HG03280 (cell line): Measurements from ENCODE around the gene KRT26.
"Not testable (repeated sequence)": the region's sequence is repeated elsewhere in the genome, so short reads cannot be mapped to it uniquely, and the experiment has no call there.

Experiments used
- ATAC-seq: cut with Tn5 transposase; IDR thresholded peaks from one replicate; pipeline ENCODE4 v1.9.1; 2021; ENCODE audit warnings: mild to moderate bottlenecking, moderate library complexity; ENCODE audit not compliant: unreplicated experiment

The KRT26 gene

GRCh38 chr17:40795019-40795667 is 23.1 kb upstream of the KRT26 start:
- ATAC-seq: no peak

DNA sequence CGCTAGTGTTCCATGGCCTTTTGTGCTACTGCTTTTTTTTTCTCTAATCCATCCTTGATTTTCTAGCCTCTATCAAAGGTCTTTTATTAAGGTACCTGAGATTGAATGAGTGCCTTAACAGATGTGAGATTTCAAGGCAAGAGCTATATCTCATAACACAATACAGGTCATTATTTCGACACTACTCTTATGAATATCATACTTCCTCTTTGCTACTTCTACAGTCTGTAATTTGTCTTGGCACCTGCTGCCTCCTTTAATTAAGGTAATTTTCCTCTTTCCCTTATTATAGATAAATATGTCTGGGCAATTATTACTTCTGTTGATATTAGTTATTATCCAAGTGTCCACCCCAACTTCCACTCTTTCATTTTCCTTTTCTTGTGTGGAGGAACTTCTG is 22.5 kb upstream of the KRT26 start:
- no peak for ATAC-seq

GRCh38 chr17:40793832-40794231 is 21.8 kb upstream of the KRT26 start:
- ATAC-seq: no peak

DNA sequence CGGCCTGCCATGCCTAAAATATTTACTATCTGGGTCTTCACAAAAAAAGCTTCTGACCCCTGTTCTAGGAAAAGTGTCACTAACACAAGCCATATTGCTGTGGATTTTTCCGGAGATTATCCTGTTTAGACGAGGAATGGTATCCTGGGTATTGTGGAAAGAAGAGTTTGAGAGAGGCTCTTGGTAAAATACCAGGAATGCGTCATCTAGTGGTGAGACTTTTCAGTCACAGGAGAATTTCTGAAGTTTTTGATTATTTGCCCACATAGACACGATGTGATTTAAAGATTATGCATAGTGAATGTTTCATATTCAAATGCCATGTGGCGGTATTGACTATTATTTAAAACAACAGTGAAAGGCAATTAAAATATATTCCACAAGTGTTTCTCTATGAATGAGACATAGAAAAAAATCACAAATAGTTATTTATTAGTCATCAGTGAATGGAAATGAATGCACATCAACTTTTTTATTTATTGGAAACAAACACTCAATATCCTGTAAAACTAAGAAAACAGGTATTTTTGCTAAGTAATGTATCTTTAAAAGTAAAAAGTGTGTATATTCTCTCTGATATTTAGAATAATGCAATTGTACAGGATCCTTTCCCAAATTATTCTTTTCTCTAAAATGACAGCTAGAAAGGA is 19.9 kb upstream of the KRT26 start:
- no peak for ATAC-seq

- no peak for ATAC-seq
Measured at GRCh38 chr17:40791111-40791510, 19.1 kb upstream of the KRT26 start.

DNA sequence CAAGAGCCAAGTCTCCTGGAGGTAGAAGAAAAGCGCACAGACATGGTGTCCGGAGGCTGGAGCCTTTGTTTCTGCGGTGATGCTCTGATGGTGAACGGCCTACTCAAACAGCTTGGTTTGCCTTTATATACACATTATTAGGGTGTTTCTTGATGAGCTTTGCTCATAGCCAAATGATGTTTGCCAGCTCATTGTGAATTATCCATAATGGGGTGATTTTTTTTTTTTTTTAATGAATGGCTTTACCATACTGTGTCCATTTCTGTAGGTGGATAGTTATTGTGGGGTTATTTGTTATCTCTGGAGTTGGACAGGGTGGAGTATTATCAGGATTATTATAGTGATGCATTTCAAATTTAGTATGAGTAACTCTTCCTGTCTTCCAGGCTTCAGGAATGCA is 10.4 kb upstream of the KRT26 start, which contains the start of gene KRT27:
Gene KRT27 (minus strand): TSS at position 101 of the 400 bp plus-strand sequence. CDS start 57 bp downstream, at position 44.
- ATAC-seq: no peak

- no peak for ATAC-seq
Measured at GRCh38 chr17:40779181-40779909, 7.3 kb upstream of the KRT26 start.

- ATAC-seq: no peak
Measured at GRCh38 chr17:40778461-40778860, 6.5 kb upstream of the KRT26 start.

DNA sequence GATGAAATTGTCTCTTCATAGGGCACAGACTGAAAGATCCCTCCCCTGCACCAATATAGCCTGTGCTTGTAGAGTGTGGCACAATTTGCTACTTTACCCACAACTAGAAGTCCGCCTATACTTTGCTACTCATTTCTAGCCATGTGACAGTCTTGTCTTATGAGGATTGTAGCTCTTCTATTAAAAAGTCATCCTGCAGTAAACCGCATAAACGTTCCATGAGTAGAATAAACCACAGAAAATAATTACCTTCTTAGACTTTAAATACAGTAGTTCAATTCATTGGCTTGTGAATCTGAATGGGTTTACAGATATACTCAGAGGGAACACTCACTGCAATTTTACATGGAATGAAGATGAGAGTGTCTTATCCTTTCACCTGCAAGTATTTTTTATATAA is 6.0 kb upstream of the KRT26 start:
- ATAC-seq: no peak

DNA sequence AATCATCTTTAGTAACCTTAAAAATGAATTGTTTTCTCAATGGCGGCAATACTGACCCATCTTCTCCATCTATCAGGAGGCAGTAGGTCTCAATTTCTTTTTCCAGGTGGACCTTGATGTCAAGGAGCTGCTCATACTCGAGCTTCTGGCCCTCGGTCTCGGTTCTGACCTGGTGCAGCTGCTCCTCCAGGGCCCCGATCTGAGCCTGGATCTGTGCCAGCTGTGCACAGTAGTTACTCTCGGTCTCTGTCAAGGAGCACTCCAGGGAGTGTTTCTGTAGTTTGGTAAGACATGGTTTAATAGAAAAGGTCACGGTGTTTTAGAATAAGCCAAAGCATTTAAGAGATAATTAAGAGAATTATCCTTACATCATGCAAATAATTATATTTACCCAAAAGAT is 5.5 kb upstream of the KRT26 start:
- ATAC-seq: no peak

DNA sequence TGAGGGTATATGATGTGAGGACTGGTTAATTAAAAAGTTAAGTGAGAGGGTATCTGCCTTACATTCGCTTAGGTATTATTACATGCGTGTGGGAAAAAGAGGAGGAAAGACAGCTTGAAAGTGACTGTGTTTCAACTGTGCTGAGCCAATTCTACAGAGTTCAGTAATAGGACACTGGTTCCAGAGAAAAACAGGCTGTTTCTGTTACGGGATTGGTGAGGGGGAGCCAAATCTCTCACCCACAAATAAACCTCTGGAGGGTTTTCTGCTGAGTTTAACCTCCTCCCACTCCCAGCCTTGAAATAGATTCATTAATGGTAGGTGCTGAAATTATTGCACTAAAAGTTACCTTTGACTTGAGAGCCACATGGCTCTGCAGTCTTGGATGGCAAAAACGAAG is 3.9 kb upstream of the KRT26 start:
- no peak for ATAC-seq

GRCh38 chr17:40765657-40766056 is 6.3 kb downstream of the KRT26 start:
- no peak for ATAC-seq

DNA sequence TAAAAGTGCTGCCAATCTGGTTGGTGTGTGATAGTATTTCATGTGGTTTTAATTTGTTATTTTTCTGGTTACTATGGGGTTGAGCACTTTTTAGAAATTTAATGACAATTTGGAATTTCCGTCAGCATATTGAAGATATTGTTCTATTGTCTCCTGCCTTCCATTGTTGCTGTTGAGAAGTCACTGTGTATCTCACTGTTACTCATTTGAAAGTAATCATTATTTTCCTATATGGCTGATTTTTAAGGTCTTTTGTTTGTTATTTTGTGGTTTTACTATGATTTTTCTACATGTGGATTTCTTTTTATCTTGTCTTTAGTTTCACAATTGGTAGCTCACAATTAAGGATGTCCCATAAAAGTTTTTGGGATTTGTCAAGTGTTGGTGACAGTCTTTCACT is 8.2 kb downstream of the KRT26 start:
- no peak for ATAC-seq

DNA sequence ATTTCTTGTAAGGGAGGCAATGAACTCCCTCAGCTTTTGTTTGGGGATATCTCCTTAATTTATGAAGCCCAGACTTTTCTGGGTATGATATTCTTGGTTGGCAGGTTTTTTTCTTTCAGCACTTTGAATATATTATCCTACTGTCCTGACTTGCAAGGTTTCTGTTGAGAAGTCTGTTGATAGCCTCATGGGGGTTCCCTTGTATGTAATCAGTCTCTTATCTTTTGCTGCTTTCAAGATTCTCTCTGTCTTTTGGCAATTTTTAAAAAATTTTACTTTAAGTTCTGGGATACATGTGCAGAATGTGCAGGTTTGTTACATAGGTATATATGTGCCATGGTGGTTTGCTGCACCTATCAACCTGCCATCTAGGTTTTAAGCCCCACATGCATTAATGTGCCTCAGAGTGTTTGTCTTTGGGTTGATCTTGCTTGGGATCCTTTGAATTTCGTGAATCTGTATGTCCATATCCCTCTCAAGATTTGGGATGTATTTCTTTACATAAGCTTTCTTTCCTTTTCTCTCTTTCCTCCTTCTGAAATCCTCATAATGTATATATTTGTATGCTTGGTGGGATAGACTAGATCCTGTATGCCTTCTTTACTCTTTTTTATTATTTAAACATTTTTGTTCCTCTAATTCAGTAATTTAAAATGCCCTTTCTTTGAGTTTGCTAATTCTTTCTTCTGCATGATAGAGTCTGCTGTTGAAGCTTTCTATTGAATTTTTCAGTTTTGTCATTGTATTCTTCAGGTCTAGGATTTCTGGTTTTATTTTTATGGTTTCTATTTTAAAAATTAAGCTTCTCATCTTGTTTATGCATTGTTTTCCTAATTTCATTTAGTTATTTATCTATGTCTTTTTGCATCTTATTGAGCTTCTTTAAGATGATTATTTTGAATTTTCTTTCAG is 11.6 kb downstream of the KRT26 start:
- ATAC-seq: no peak

GRCh38 chr17:40755231-40755630 is 16.8 kb downstream of the KRT26 start, which contains the start of gene KRT25:
TSS of gene KRT25 (minus strand) at chr17:40755331. CDS start at chr17:40755271, 60 bp downstream.
- no peak for ATAC-seq

DNA sequence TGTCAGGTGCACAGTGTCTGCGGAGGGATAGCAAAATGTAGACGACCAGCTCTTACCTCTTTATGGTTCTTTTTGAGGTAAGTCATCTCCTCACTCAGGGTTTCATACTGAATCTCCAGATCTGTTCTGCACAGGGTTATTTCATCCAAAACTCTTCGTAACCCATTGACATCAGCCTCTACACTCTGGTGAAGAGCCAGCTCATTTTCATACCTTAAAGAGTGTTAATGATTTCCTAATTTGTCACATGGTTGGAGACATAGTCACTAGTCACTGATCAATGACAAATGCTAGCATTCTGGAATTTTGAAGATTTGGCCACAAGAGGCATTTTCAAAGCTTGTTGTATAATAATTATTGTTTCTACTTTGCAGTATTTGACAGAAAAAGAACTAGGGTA is 18.2 kb downstream of the KRT26 start:
- no peak for ATAC-seq

GRCh38 chr17:40751065-40751464 is 20.9 kb downstream of the KRT26 start:
- no peak for ATAC-seq

GRCh38 chr17:40750391-40750790 is 21.6 kb downstream of the KRT26 start:
- no peak for ATAC-seq

DNA sequence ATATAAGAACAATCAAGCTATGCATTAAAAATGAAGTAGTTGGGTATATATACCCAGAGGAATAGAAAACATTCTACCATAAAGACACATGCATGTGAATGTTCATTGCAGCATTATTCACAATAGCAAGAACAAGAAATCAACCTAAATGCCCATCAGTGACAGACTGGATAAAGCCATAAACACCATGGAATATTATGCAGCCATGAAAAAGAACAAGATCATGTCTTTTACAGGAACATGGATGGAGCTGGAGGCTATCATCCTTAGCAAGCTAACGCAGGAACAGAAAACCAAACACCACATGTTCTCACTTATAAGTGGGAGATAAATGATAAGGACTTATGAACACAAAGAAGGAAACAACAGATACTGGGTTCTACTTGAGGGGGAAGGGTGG is 23.3 kb downstream of the KRT26 start:
- not testable (repeated sequence) for ATAC-seq

DNA sequence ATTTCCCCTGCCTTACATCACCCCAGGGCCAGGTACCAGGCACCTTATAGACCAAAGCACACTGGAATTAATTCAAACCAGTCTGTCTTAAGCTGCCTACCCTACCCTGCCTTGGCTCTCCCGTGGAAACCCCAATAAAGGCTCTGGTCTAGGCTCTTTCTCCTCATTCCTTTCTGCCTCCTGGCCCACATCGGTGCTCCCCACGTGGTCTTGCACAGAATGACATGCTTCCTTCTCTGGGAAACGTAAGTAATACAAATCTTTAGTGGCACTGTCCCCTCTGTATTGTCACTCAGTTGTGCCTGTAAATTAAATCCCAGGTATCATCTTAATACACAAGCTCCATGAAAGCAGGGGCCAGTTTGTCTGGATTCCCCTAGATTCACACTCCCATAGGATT is 33.4 kb downstream of the KRT26 start:
- ATAC-seq: no peak

DNA sequence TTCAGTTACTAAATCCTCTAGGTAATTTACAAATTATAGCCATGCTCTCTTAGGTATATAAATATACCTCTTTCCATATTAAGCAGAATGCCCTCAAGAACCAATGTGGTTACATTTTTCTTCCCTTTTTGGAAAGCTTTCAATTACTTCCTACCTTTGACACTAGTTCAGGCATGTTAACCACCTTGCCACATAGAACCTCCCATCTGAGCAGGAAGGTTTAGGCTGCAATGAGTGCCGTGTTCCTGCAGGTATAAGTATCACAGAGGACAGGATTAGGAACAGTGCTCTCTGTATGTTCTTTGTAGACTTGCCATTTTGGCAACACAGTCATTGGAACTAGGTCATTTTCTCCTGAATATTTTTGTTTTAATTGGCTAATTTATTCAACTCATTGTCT is 37.0 kb downstream of the KRT26 start:
- no peak for ATAC-seq
